Measurements from ENCODE around the gene PWWP2B. TPM values are rescaled to one million over a fixed set of nuclear protein-coding genes. Genes with fewer than 3 reads are reported as not detected.

Gene PWWP2B
- total and polyA plus RNA-seq, 2 of the 8 experiments (the other 6 are each of a cell fraction or from before 2014, with no cell fraction given) = 5.3 to 10.8 TPM

DNA sequence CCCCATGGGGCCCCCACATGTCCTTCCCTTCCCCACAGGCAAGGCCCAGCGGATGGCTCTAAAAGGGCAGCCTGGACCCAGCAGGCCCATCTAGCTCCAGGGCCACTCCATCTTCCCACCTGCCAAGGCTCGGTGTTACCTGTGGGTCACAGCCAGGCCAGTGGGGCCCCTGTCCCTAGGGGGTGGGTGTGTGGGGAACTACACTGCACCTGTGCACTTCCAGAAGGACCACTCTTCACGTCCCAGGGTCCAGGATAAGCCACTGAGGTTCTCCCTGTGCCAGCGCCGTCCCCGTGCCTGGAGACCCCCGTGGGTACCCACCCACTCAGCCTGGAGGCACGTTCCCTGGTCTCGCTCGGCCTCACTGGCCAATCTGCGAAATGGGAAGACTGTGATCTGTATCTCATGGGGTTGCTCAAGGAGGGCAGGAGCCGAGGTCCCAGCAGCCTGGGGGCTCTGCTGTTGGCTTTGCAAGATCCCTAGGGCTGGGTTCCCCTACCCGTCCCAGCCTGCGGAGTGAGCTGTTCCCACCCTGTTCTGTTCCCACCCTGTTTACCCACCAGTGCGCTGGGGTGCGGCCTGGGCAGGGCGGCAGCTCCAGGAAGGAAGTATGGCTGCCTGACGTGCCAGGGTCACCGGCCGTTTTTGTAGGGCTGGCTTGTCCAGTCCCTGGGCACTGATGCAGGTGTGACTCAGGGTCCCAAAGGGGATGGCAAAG is 4.6 kb downstream of the PWWP2B start (continued):
- TF ChIP-seq EP300 (IDR thresholded peaks at IDR 0.05; ENCODE audit: borderline replicate concordance in 1 of 2, low read depth in 2 of 2, low read length in 2 of 2) = no peak
- TF ChIP-seq SIN3A (conservative IDR thresholded peaks at IDR 0.05 in 1 of 2, IDR thresholded peaks at IDR 0.05 in 1 of 2; ENCODE audit: low read depth in 1 of 2, low read length in 2 of 2) = no peak

Data from H1 (cell line).